H9 (cell line): Measurements from ENCODE around the gene CPXM2. TPM values are rescaled to one million over a fixed set of nuclear protein-coding genes. Genes with fewer than 3 reads are reported as not detected.

ENCODE experiments used
- DNase-seq: peaks from one replicate; pipeline ENCODE4 v3.0.0-alpha.2; 2017
- H2AFZ ChIP-seq: one replicate; pipeline ENCODE4 v1.6.1; 2013; ENCODE audit warnings: mild to moderate bottlenecking, low read length, control low read depth, moderate library complexity
- H2AK5ac ChIP-seq: 2 replicates; pipeline ENCODE4 v1.6.1; 2013; ENCODE audit warnings: low read length, control low read depth, mixed read lengths; ENCODE audit not compliant: insufficient read length
- H2BK120ac ChIP-seq: one replicate; pipeline ENCODE4 v1.6.1; 2013; ENCODE audit warnings: low read depth, mild to moderate bottlenecking, low read length, control low read depth, inconsistent platforms; ENCODE audit not compliant: poor library complexity, severe bottlenecking
- H2BK12ac ChIP-seq: 2 replicates; pipeline ENCODE4 v1.6.1; 2013; ENCODE audit warnings: low read length, control low read depth, mixed read lengths, low read depth; ENCODE audit not compliant: insufficient read length
- H2BK15ac ChIP-seq: 2 replicates; pipeline ENCODE4 v1.6.1; 2013; ENCODE audit warnings: low read depth, low read length, control low read depth
- H2BK20ac ChIP-seq: one replicate; pipeline ENCODE4 v1.6.1; 2013; ENCODE audit warnings: low read depth, mild to moderate bottlenecking, low read length, control low read depth, inconsistent platforms; ENCODE audit not compliant: poor library complexity, severe bottlenecking
- H2BK5ac ChIP-seq: 2 replicates; pipeline ENCODE4 v1.6.1; 2013; ENCODE audit warnings: low read length, control low read depth, mixed read lengths; ENCODE audit not compliant: insufficient read length
- H3K14ac ChIP-seq: 2 replicates; pipeline ENCODE4 v1.6.1; 2013; ENCODE audit warnings: low read length, control low read depth; ENCODE audit not compliant: insufficient read depth
- H3K18ac ChIP-seq: 2 replicates; pipeline ENCODE4 v1.6.1; 2013; ENCODE audit warnings: low read depth, mild to moderate bottlenecking, mixed read lengths, low read length, control low read depth; ENCODE audit not compliant: insufficient read length
- H3K23ac ChIP-seq: 2 replicates; pipeline ENCODE4 v1.6.1; 2013; ENCODE audit warnings: low read length, control low read depth, mixed read lengths, low read depth; ENCODE audit not compliant: insufficient read length
- H3K23me2 ChIP-seq: 2 replicates; pipeline ENCODE4 v1.6.1; 2013; ENCODE audit warnings: low read depth, mild to moderate bottlenecking, mixed read lengths, low read length, control low read depth; ENCODE audit not compliant: insufficient read length, poor library complexity, severe bottlenecking
- H3K27ac ChIP-seq: 2 replicates; pipeline ENCODE4 v1.5.1; 2013; ENCODE audit warnings: low read length, control low read depth, mixed read lengths, low read depth; ENCODE audit not compliant: insufficient read length
- H3K27me3 ChIP-seq: 2 replicates; pipeline ENCODE4 v1.6.1; 2013; ENCODE audit warnings: low read length, control low read depth, inconsistent platforms; ENCODE audit not compliant: insufficient read depth
- H3K4ac ChIP-seq: 2 replicates; pipeline ENCODE4 v1.6.1; 2013; ENCODE audit warnings: low read depth, mild to moderate bottlenecking, control low read depth, inconsistent platforms, low read length, moderate library complexity
- H3K4me1 ChIP-seq: 2 replicates; pipeline ENCODE4 v1.6.1; 2013; ENCODE audit warnings: low read length, control low read depth, inconsistent platforms; ENCODE audit not compliant: insufficient read depth
- H3K4me2 ChIP-seq: 2 replicates; pipeline ENCODE4 v1.6.1; 2013; ENCODE audit warnings: low read length, control low read depth, mixed read lengths; ENCODE audit not compliant: insufficient read length, insufficient read depth
- H3K56ac ChIP-seq: 2 replicates; pipeline ENCODE4 v1.6.1; 2013; ENCODE audit warnings: low read depth, mild to moderate bottlenecking, mixed read lengths, low read length, control low read depth; ENCODE audit not compliant: insufficient read length
- H3K79me1 ChIP-seq: 2 replicates; pipeline ENCODE4 v1.6.1; 2013; ENCODE audit warnings: low read depth, mild to moderate bottlenecking, moderate library complexity, low read length, control low read depth, inconsistent platforms; ENCODE audit not compliant: insufficient read depth, poor library complexity, severe bottlenecking
- H3K79me2 ChIP-seq: 2 replicates; pipeline ENCODE4 v1.6.1; 2013; ENCODE audit warnings: low read length, control low read depth, inconsistent platforms; ENCODE audit not compliant: insufficient read depth
- H3K9ac ChIP-seq: 2 replicates; pipeline ENCODE4 v1.6.1; 2013; ENCODE audit warnings: low read length, control low read depth, mixed read lengths; ENCODE audit not compliant: insufficient read length; ENCODE audit errors: extremely low read depth
- H3K9me3 ChIP-seq: one replicate; pipeline ENCODE4 v1.6.1; 2013; ENCODE audit warnings: low read depth, low read length, inconsistent platforms; ENCODE audit not compliant: control insufficient read depth
- H3T11ph ChIP-seq: one replicate; pipeline ENCODE4 v1.6.1; 2013; ENCODE audit warnings: mild to moderate bottlenecking, low read length, control low read depth, inconsistent platforms
- H4K20me1 ChIP-seq: one replicate; pipeline ENCODE4 v1.6.1; 2013; ENCODE audit not compliant: control insufficient read depth, insufficient read length, insufficient read depth
- H4K5ac ChIP-seq: 2 replicates; pipeline ENCODE4 v1.6.1; 2013; ENCODE audit warnings: low read depth, mild to moderate bottlenecking, mixed read lengths, low read length, control low read depth; ENCODE audit not compliant: insufficient read length
- H4K8ac ChIP-seq: replicated peaks from 2 replicates; pipeline ENCODE4 v1.6.1; 2013; ENCODE audit warnings: low read length, control low read depth, mixed read lengths, low read depth; ENCODE audit not compliant: insufficient read length
- H4K91ac ChIP-seq: 2 replicates; pipeline ENCODE4 v1.6.1; 2013; ENCODE audit warnings: low read depth, mild to moderate bottlenecking, moderate library complexity, mixed read lengths, low read length, control low read depth; ENCODE audit not compliant: insufficient read length
- H3K27ac Mint-ChIP-seq, 3 experiments: 2 replicates in 2 of 3; 3 replicates in 1 of 3; pipeline ENCODE4 v1.8.0; 2020 to 2021; ENCODE audit warnings: mixed read lengths in 3 of 3, mild to moderate bottlenecking in 1 of 3, moderate library complexity in 1 of 3
- H3K27me3 Mint-ChIP-seq: 2 replicates; pipeline ENCODE4 v1.8.0; 2021; ENCODE audit warnings: low read depth, mild to moderate bottlenecking, moderate library complexity, mixed read lengths
- H3K36me3 Mint-ChIP-seq, 3 experiments: 2 replicates in 2 of 3; 3 replicates in 1 of 3; pipeline ENCODE4 v1.8.0; 2020 to 2021; ENCODE audit warnings: low read depth in 3 of 3, mixed read lengths in 3 of 3; ENCODE audit not compliant: insufficient read depth in 1 of 3
- H3K4me1 Mint-ChIP-seq, 2 experiments: 2 replicates each; pipeline ENCODE4 v1.8.0; 2020; ENCODE audit warnings: mixed read lengths in 2 of 2
- H3K4me3 Mint-ChIP-seq, 2 experiments: 2 replicates in 1 of 2; 3 replicates in 1 of 2; pipeline ENCODE4 v1.8.0; 2020 to 2021; ENCODE audit warnings: mild to moderate bottlenecking in 2 of 2, mixed read lengths in 2 of 2, moderate library complexity in 1 of 2
- H3K9me3 Mint-ChIP-seq, 2 experiments: 2 replicates in 1 of 2; 3 replicates in 1 of 2; pipeline ENCODE4 v1.8.0; 2020; ENCODE audit warnings: mild to moderate bottlenecking in 2 of 2, mixed read lengths in 2 of 2, moderate library complexity in 1 of 2
- CTCF ChIP-seq: fragments of 200-600 bp; sonication (generic); conservative IDR thresholded peaks from 3 replicates; pipeline ENCODE4 v1.8.0; 2021; ENCODE audit warnings: antibody characterized with exemption, mild to moderate bottlenecking
- WGBS: extraction: QIAGEN DNeasy Blood & Tissue Kit; methylation state at CpG from one replicate; pipeline ENCODE4 v1.1.7; 2013; ENCODE audit warnings: missing lambda C conversion rate, low lambda C conversion rate, mixed read lengths; ENCODE audit not compliant: insufficient read length; ENCODE audit errors: extremely low coverage; 5-methylcytosine and 5-hydroxymethylcytosine counted together
- total RNA-seq: library from RNA; stranded (reverse); gene quantifications from 2 replicates; pipeline ENCODE4 v1.2.1, GENCODE V29; 2021

The CPXM2 gene
- total RNA-seq, 1 experiment from 2014 or later, result 1.7 TPM

DNA sequence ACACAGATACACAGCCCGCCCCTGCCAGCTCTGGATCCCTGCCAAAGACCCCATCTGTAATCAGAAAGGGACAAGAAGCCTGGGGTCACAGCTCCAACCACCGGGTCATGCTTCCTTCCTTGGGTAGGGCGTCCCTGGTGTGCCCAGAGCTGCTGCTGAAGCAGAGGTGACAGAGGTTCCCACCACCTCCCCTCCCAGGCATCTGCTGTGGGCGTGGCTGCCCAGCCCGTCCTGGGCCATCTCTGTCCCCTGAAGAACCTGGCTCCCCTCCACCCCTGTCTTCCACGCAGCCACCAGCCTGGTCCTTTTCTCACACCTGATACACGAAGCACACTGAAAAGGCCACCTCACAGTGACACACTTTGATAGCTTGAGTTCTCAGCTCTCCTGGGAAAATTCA is 38.2 kb upstream of the CPXM2 start:
- no peak overlapping the region for H3K27ac Mint-ChIP-seq
- no peak overlapping the region for H3K27ac ChIP-seq

More for the DNA sequence above, 38.2 kb upstream of the CPXM2 start:
- no peaks in the 10 kb centered on the region for H3K79me1 ChIP-seq
- Mint-ChIP-seq H3K27me3 (peaks cover 13% of the 10 kb centered on the region), H3K4me1 (peaks cover 0 to 7% of the 10 kb centered on the region in 2 experiments; a peak in 2 of 4 replicates), H3K4me3 (no peak overlapping the region), H3K9me3 (peaks cover 37 to 47% of the 10 kb centered on the region in 2 experiments), H3K36me3 (peaks cover 13 to 26% (median 16%) of the 10 kb centered on the region in 3 experiments; a peak in 5 of 7 replicates)
- DNase-seq, result no peak
- H3K23ac ChIP-seq, result no peak overlapping the region
- H3K56ac ChIP-seq, result no peak overlapping the region
- no peak overlapping the region for H3K4ac ChIP-seq
- no peak overlapping the region for H4K5ac ChIP-seq
- H3K14ac ChIP-seq, result no peak overlapping the region
- peaks cover 9% of the 10 kb centered on the region for H3K9me3 ChIP-seq
- no peak overlapping the region for H2AK5ac ChIP-seq
- no peak overlapping the region for H2BK120ac ChIP-seq
- H4K20me1 ChIP-seq, result no peaks in the 10 kb centered on the region
- no peaks in the 10 kb centered on the region for H3K27me3 ChIP-seq
- no peak overlapping the region for H4K8ac ChIP-seq
- no peak overlapping the region for H2BK20ac ChIP-seq
- H3K18ac ChIP-seq, result no peak overlapping the region
- WGBS, result no CpG with 5 or more reads among the region's 7 CpGs
- H3T11ph ChIP-seq, result no peak overlapping the region
- no peak overlapping the region for H2AFZ ChIP-seq
- no peaks in the 10 kb centered on the region for H3K23me2 ChIP-seq
- H2BK15ac ChIP-seq, result no peak overlapping the region
- no peak overlapping the region for H3K9ac ChIP-seq
- H3K79me2 ChIP-seq, result no peaks in the 10 kb centered on the region
- no peak overlapping the region for H2BK12ac ChIP-seq
- no peaks in the 10 kb centered on the region for H3K4me1 ChIP-seq
- H2BK5ac ChIP-seq, result no peak overlapping the region
- H3K4me2 ChIP-seq, result no peak overlapping the region
- TF ChIP-seq CTCF, result no peak
- no peak overlapping the region for H4K91ac ChIP-seq
